ENCODE measurements around the gene LRRD1. TPM values are rescaled to one million over a fixed set of nuclear protein-coding genes. Genes with fewer than 3 reads are reported as not detected.
A peak's percentile ranks its signal among the peaks of the same experiment; 100 is the strongest.

The LRRD1 gene
- total and polyA plus RNA-seq, 9 of the 15 experiments (the other 6 are each of a cell fraction or from before 2014, with no cell fraction given), result 0.07 to 0.15 TPM; not detected in 7

- H3K4me1 ChIP-seq (replicated peaks in 1 of 2; ENCODE audit: control insufficient read depth in 2 of 2, insufficient read depth in 2 of 2, low read length in 2 of 2), result 0 out of 5 replicates have a peak, but pooled peaks cover 0 to 4% of the 10 kb centered on the region in 2 experiments
- intact Hi-C loops (cut with micrococcal nuclease), result no loop called here
- FAIRE-seq (no peak), ATAC-seq (no peak), DNase-seq (ENCODE audit: extremely low read depth in 1 of 4, low spot score in 3 of 4) (no peak)
- no peak overlapping the region for H3K4me2 ChIP-seq (ENCODE audit: insufficient read depth, low read length)
- no peaks in the 10 kb centered on the region for H3K9me1 ChIP-seq (ENCODE audit: control insufficient read depth, insufficient read depth, low read length)
- no peaks in the 10 kb centered on the region for H3K79me2 ChIP-seq (ENCODE audit: control insufficient read depth, insufficient read depth, low read length)
- peak; percentile 43 for TF ChIP-seq MEIS2 (IDR thresholded peaks at IDR 0.05; ENCODE audit: partially characterized antibody)
- no peak for TF ChIP-seq NR3C1 (CRISPR knock-in tag; IDR thresholded peaks at IDR 0.05)
- ChIA-PET POLR2A (no interaction called here), CTCF (ENCODE audit: low intra/inter-chr PET ratio) (no interaction called here)
- no peak overlapping the region for H3K27ac ChIP-seq (ENCODE audit: extremely low read depth, low read depth, low read length)
- in situ Hi-C loops (cut with MboI), result no loop called here
- H3K36me3 ChIP-seq (ENCODE audit: control insufficient read depth, insufficient read depth, low read length), result no peaks in the 10 kb centered on the region
- H4K20me1 ChIP-seq (replicated peaks; ENCODE audit: control insufficient read depth, insufficient read depth, low read length), result no peaks in the 10 kb centered on the region
- 11% methylated on average over 1 of the region's 1 CpG for WGBS (ENCODE audit: insufficient coverage, low coverage, missing lambda C conversion rate)
- H3K27me3 ChIP-seq (ENCODE audit: control insufficient read depth in 2 of 2, insufficient read depth in 2 of 2, low read length in 2 of 2), result no peaks in the 10 kb centered on the region
- H3K4me3 ChIP-seq, result no peak overlapping the region
- H3K9ac ChIP-seq (ENCODE audit: insufficient read depth in 1 of 2, low read depth in 2 of 2, low read length in 2 of 2), result no peak overlapping the region
- H2AFZ ChIP-seq (ENCODE audit: low read depth, low read length), result no peak overlapping the region
- no peaks in the 10 kb centered on the region for H3K9me3 ChIP-seq (replicated peaks; ENCODE audit: control insufficient read depth, insufficient read depth, low read depth, low read length)
- BruUV-seq (replicated peaks), result no TSS peak
Observed at GRCh38 chr7:92150450-92151017, 28.4 kb downstream of the LRRD1 start.

- Histone ChIP-seq H3K36me3 (ENCODE audit: control insufficient read depth, insufficient read depth, low read length) (no peaks in the 10 kb centered on the region), H4K20me1 (replicated peaks; ENCODE audit: control insufficient read depth, insufficient read depth, low read length) (no peaks in the 10 kb centered on the region), H3K4me2 (ENCODE audit: insufficient read depth, low read length) (no peak overlapping the region), H3K27me3 (ENCODE audit: control insufficient read depth in 2 of 2, insufficient read depth in 2 of 2, low read length in 2 of 2) (no peaks in the 10 kb centered on the region), H3K9me3 (replicated peaks; ENCODE audit: control insufficient read depth, insufficient read depth, low read depth, low read length) (no peaks in the 10 kb centered on the region), H3K4me1 (replicated peaks in 1 of 2; ENCODE audit: control insufficient read depth in 2 of 2, insufficient read depth in 2 of 2, low read length in 2 of 2) (0 out of 5 replicates have a peak, but pooled peaks cover 0 to 4% of the 10 kb centered on the region in 2 experiments), H3K79me2 (ENCODE audit: control insufficient read depth, insufficient read depth, low read length) (no peaks in the 10 kb centered on the region), H3K9me1 (ENCODE audit: control insufficient read depth, insufficient read depth, low read length) (no peaks in the 10 kb centered on the region), H2AFZ (ENCODE audit: low read depth, low read length) (no peak overlapping the region), H3K4me3 (no peak overlapping the region), H3K27ac (ENCODE audit: extremely low read depth, low read depth, low read length) (no peak overlapping the region), H3K9ac (ENCODE audit: insufficient read depth in 1 of 2, low read depth in 2 of 2, low read length in 2 of 2) (no peak overlapping the region)
- intact Hi-C loops (cut with micrococcal nuclease) (no loop called here), in situ Hi-C loops (cut with MboI) (no loop called here)
- FAIRE-seq (no peak), ATAC-seq (no peak), DNase-seq (ENCODE audit: extremely low read depth in 1 of 4, low spot score in 3 of 4) (no peak)
- BruUV-seq (replicated peaks), result no TSS peak
- ChIA-PET POLR2A (interaction anchor here (0.6 kb wide), 1 partner anchor 15 kb away, joined by 3 read pairs; no protein-coding TSS in a partner anchor), CTCF (ENCODE audit: low intra/inter-chr PET ratio) (no interaction called here)
- 15% methylated on average over 5 of the region's 5 CpGs for whole genome bisulfite sequencing (ENCODE audit: insufficient coverage, low coverage, missing lambda C conversion rate)
- TF ChIP-seq CEBPG (CRISPR knock-in tag; IDR thresholded peaks at IDR 0.05), result no peak
- TF ChIP-seq CEBPG (tag; conservative IDR thresholded peaks at IDR 0.05 in 1 of 2, IDR thresholded peaks at IDR 0.05 in 1 of 2), result peak in 1 of 2 experiments; percentile 57; a peak in 1 of 4 replicates
- TF ChIP-seq, protein P1, sequence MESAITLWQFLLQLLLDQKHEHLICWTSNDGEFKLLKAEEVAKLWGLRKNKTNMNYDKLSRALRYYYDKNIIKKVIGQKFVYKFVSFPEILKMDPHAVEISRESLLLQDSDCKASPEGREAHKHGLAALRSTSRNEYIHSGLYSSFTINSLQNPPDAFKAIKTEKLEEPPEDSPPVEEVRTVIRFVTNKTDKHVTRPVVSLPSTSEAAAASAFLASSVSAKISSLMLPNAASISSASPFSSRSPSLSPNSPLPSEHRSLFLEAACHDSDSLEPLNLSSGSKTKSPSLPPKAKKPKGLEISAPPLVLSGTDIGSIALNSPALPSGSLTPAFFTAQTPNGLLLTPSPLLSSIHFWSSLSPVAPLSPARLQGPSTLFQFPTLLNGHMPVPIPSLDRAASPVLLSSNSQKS (CRISPR knock-in tag; IDR thresholded peaks at IDR 0.05), result no peak
- TF ChIP-seq MEIS2 (IDR thresholded peaks at IDR 0.05; ENCODE audit: partially characterized antibody), result peak; percentile 68
- TF ChIP-seq MNT (conservative IDR thresholded peaks at IDR 0.05), result no peak
- TF ChIP-seq CBFA2T3 (IDR thresholded peaks at IDR 0.05), result peak; percentile 39; the same call in 1 of the 2 replicates
- peak; percentile 60 to 77; a peak in 3 of 4 replicates for TF ChIP-seq KDM1A (IDR thresholded peaks at IDR 0.05)
- 0 out of 2 replicates have a peak, but pooled peaks have one; percentile 29 for TF ChIP-seq ESRRA (IDR thresholded peaks at IDR 0.05; ENCODE audit: borderline replicate concordance, low read depth)
- no peak for TF ChIP-seq DDX20 (tag; IDR thresholded peaks at IDR 0.05; ENCODE audit: low read depth)
Observed at GRCh38 chr7:92149736-92150239, 29.2 kb downstream of the LRRD1 start.

Measured in K562 (cell line).